Activated naive CD4-positive, alpha-beta T cell treated with anti-CD3 and anti-CD28 coated beads, Interleukin-2, amount 50 U/mL, for 16 hours (primary cell): ENCODE data around the gene RASD2.
"Not testable (repeated sequence)": the region's sequence is repeated elsewhere in the genome, so short reads cannot be mapped to it uniquely, and the experiment has no call there.

Experiments
- DNase-seq: peaks from one replicate; pipeline ENCODE4 v3.0.0-alpha.2; 2020

Gene RASD2, protein sequence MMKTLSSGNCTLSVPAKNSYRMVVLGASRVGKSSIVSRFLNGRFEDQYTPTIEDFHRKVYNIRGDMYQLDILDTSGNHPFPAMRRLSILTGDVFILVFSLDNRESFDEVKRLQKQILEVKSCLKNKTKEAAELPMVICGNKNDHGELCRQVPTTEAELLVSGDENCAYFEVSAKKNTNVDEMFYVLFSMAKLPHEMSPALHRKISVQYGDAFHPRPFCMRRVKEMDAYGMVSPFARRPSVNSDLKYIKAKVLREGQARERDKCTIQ

DNA sequence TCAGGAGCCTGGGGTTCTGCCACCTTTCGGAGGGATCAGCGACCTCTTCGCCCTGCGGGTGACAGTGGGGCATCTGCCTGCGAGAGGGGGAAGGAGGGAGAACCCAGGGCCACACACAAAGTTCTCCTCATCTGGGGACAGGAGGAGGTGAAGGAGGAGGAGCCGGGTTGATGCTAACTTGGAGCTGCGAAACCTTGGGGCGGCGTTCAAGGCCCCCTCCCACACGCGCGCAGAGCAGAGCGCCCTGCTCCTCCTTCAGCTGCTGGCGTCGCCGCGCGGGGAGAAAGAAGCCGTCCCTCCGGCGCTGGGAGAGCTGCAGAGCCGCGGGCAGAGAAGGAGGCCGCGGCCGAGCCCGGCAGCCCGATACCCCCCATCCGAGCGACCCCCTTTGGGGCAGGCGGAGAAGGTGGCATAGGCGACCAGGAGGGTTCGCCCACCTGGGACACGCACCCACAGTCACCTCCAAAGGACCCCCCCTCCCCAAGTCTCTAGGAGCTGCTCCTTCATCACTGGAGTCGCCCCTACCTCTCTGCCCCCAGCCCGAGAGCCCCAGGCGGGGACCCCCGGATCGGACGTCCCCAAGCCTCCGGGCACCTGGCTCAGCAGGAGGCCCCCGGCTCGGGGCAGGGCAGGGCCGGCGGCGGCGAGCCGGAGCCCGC lies at the start of gene RASD2:
Gene RASD2, plus strand, starts transcription at position 237 of the 659 bp plus-strand sequence. CDS start 5,979 bp downstream, outside the sequence.
- DNase-seq, result peak; percentile 70

- DNase-seq, result not testable (repeated sequence)
Measured at GRCh38 chr22:35491061-35491907, 49.3 kb upstream of the RASD2 start.

DNA sequence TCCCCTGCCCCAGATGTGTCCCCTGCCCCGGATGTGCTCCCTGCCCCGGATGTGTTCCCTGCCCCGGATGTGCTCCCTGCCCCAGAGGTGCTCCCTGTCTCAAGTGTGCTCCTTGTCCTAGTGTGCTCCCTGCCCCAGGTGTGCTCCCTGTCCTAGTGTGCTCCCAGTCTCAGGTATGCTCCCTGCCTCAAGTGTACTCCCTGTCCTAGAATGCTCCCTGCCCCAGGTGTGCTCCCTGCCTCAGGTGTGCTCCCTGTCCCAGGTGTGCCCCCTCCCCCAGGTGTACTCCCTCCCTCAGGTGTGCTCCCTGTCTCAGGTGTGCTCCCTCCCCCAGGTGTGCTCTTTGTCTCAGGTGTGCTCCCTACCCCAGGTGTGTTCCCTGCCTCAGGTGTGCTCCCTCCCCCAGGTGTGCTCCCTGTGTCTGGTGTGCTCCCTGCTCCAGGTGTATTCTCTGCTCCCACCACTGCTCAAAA lies 48.7 kb upstream of the RASD2 start:
- no peak for DNase-seq

GRCh38 chr22:35493074-35493473 lies 47.6 kb upstream of the RASD2 start:
- DNase-seq, result no peak

- DNase-seq, result not testable (repeated sequence)
Measured at GRCh38 chr22:35495711-35496110, 44.9 kb upstream of the RASD2 start.

GRCh38 chr22:35496768-35497312 lies 43.8 kb upstream of the RASD2 start:
- no peak for DNase-seq

GRCh38 chr22:35498026-35498800 lies 42.4 kb upstream of the RASD2 start:
- no peak for DNase-seq

DNA sequence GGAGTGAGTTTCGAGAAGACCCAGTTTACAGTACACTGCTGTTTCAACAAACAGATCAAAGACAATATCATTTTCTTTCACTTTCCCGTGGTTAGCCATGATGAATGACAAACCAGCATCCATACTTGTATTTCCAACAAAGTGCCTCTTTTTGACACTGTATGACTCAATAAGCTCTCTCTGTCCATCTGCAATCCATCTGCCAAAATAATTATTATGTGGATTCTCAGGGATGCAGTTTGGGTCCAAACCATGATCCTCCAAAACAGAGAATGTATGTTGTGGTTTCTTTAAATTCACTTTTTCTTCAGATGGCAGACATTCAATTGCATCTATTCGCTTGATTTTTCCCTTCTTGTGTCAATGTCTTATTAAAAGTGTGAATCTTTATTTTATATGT lies 37.8 kb upstream of the RASD2 start:
- no peak for DNase-seq

DNA sequence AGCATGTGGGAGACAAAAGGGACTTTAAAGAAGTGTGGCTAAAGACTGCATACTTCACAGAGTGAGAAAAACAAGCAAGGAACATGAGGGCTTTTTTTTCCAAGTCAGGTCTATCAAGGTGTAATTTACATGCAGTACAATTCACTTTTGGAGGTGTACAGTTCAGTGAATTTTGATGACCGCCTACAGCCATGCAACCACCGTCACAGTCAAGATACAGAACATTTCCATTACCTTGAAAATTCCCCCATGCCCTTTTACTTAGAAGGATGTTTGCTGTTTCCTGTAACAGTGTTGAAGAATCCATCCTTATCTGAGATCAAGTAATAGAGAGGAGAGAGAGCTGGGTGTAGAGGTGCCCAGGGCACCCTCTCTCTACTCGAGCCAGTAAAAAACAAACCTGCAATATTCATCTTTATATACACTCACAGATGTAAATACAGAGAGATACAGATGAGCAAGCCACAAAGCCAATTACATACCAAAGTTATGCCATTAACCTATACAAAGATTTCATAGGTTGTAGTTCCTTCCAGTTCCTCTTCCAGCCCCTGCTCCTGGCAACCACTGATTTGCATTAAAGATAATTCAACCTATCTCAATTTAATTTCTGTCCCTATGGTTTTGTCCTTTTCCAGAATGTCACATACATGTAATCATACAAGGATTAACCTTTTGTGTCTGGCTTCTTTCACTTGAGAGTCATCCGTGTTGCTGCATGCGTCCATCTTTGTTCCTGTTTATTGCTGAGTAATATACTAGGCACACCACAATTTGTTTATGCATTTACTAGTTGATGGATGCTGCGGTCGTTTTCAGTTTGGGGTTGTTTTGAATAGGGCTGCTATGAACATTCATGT lies 35.0 kb upstream of the RASD2 start:
- DNase-seq, result no peak

DNA sequence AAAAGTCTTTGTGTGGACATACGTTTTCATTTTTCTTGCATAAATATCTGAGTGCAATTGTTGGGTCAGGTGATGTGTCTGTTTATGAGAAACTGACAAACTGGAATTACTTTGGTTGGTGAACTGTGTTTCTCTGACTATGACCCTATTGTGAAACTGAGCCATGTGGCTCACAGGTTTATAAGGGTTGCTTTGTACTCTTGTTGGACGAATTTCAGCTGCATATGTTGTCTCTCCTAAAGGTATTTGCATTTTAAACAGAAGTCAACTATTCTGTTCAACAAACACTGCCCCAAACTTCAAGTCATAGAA lies 34.4 kb upstream of the RASD2 start:
- no peak for DNase-seq

DNA sequence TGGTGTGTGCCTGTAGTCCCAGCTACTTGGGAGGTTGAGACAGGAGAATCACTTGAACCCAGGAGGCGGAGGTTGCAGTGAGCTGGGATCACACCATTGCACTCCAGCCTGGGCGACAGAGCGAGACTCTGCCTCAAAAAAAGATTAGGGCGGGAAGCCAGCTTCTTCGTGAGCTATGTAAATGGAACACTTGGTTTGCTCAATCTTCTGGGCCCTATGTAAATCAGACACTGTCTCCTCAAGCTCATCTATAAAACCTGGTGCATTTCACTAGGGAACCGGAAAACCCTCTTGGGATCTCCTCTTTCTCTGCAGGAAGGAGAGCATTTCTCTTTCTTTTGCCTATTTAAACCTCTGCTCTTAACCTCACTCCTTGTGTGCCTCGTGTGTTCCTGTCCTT lies 32.8 kb upstream of the RASD2 start:
- not testable (repeated sequence) for DNase-seq

- no peak for DNase-seq
Measured at GRCh38 chr22:35509451-35509850, 31.2 kb upstream of the RASD2 start.

DNA sequence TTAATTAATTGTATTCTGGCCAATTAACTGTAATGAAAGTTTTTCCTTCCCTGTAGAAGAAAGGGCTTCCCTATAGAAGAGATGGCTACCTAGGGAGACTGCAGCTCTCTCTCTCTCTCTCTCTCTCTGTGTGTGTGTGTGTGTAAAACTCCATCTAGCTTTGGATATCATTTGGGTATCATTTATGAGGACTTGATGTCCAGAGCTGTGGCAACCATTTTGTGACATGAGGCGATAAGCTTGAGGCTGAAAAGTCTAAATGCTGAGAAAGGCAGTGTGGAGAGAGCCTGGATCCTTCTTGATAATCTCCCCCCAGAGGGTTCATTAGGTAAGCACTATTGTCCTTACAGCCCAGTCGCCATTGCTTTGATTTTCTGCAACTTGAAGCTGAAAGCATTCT lies 30.7 kb upstream of the RASD2 start:
- no peak for DNase-seq

GRCh38 chr22:35510481-35510934 lies 30.1 kb upstream of the RASD2 start:
- DNase-seq, result no peak

GRCh38 chr22:35510951-35511350 lies 29.7 kb upstream of the RASD2 start:
- DNase-seq, result no peak

DNA sequence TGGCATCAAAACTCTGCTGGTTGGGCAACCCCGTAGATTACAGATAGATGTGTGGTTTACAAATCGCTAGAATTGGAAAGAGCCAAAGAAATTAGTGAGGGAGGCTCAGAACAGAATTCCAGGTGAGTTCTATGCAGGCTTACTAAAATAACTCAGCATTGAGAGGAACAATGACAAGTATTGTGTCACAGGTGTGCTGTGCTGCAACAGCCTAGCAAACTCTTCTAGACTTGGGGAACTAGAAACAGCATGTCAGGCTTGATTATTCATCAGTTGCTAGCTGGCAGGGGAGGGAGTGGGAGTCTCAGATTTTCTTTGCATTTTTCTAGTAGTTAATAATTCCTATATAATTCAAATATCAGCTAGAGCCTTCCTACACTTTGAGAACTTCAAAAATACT lies 26.3 kb upstream of the RASD2 start:
- DNase-seq, result no peak

GRCh38 chr22:35515952-35516351 lies 24.7 kb upstream of the RASD2 start:
- DNase-seq, result not testable (repeated sequence)

- no peak for DNase-seq
Measured at GRCh38 chr22:35516723-35517122, 23.9 kb upstream of the RASD2 start.

GRCh38 chr22:35517207-35517606 lies 23.4 kb upstream of the RASD2 start:
- DNase-seq, result no peak

- no peak for DNase-seq
Measured at GRCh38 chr22:35517769-35518530, 22.7 kb upstream of the RASD2 start.

- DNase-seq, result no peak
Measured at GRCh38 chr22:35518811-35519210, 21.8 kb upstream of the RASD2 start.
